Upper lobe of left lung (tissue), 4 donors: ENCODE data around the gene GRID1.

Experiments used
- EP300 ChIP-seq, 4 donors: sonication (generic); formaldehyde crosslinking; IDR thresholded peaks; one replicate each; pipeline ENCODE4 v1.5.1; 2017; ENCODE audit warnings: antibody characterized with exemption in 4 of 4, control low read depth in 2 of 4
- POLR2A ChIP-seq, 4 donors: fragments of 450-650 bp; IDR thresholded peaks; one replicate each; pipeline ENCODE4 v1.5.1; 2016 to 2017; ENCODE audit warnings: antibody characterized with exemption in 4 of 4, mild to moderate bottlenecking in 2 of 4
- POLR2AphosphoS5 ChIP-seq, 2 donors: sonication (generic); formaldehyde crosslinking; IDR thresholded peaks; one replicate each; pipeline ENCODE4 v1.5.1; 2017; ENCODE audit warnings: antibody characterized with exemption in 2 of 2
- TF ChIP-seq, protein P1 (sequence below), 6 experiments: fragments of 450-650 bp in 4 of 6; fragments of 200-600 bp in 2 of 6; sonication (generic) in 2 of 6; IDR thresholded peaks; one replicate each; pipeline ENCODE4 v1.5.1; 2016 to 2019; ENCODE audit warnings: antibody characterized with exemption in 6 of 6

- TF ChIP-seq, protein P1, sequence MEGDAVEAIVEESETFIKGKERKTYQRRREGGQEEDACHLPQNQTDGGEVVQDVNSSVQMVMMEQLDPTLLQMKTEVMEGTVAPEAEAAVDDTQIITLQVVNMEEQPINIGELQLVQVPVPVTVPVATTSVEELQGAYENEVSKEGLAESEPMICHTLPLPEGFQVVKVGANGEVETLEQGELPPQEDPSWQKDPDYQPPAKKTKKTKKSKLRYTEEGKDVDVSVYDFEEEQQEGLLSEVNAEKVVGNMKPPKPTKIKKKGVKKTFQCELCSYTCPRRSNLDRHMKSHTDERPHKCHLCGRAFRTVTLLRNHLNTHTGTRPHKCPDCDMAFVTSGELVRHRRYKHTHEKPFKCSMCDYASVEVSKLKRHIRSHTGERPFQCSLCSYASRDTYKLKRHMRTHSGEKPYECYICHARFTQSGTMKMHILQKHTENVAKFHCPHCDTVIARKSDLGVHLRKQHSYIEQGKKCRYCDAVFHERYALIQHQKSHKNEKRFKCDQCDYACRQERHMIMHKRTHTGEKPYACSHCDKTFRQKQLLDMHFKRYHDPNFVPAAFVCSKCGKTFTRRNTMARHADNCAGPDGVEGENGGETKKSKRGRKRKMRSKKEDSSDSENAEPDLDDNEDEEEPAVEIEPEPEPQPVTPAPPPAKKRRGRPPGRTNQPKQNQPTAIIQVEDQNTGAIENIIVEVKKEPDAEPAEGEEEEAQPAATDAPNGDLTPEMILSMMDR (IDR thresholded peaks at IDR 0.05): no peak
- TF ChIP-seq EP300 (IDR thresholded peaks at IDR 0.05) (no peak), POLR2AphosphoS5 (IDR thresholded peaks at IDR 0.05) (no peak), POLR2A (IDR thresholded peaks at IDR 0.05) (no peak)
Observed at GRCh38 chr10:86375204-86375603, 8.6 kb upstream of the GRID1 start.
